A549 treated with CpdA at 1 μM for 4 hours (cell line): ENCODE data around the gene VCL. TPM values are rescaled to one million over a fixed set of nuclear protein-coding genes. Genes with fewer than 3 reads are reported as not detected.

Experiments used
- total RNA-seq: library from RNA; stranded (reverse); fragments of 200-300 nt; extraction: Qiagen RNA extraction; gene quantifications from 5 replicates; pipeline ENCODE4 v1.2.3, GENCODE V29; 2022; ENCODE audit warnings: low read depth

VCL gene
- 92.2 to 132 TPM (median 119 TPM) in 5 replicates for total RNA-seq

DNA sequence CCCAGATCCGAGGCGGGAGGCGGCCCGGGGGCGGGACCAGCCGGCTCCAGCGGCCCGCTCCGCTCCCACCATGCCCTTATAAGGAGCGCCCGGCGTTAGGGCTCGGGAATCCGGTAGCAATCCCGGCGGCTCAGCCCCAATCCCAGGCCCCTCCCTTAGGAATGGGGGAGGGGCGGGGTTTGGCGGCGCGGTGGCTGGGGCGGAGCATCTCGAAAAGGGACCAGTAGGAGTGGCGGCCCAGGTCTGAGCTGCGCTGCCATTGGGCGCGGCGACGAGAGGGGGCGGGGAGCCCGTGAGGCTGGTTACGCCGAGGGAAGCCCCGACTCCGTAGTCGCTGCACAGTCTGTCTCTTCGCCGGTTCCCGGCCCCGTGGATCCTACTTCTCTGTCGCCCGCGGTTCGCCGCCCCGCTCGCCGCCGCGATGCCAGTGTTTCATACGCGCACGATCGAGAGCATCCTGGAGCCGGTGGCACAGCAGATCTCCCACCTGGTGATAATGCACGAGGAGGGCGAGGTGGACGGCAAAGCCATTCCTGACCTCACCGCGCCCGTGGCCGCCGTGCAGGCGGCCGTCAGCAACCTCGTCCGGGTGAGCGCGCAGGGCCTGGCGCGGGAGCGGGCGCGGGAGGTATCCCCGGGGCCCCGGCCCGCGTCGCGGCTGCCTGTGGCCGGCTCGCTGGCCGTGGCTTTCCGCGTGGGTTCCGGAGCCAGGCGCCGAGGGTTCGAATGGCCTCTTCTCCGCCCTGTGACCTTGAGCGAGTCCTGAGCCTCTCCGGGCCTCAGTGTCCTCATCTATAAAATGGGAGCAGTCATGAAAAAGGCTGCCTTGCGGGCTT, at the start of gene VCL:
Gene VCL (plus strand): TSS at position 330 of the 836 bp plus-strand sequence. CDS start 92 bp downstream, at position 422.

DNA sequence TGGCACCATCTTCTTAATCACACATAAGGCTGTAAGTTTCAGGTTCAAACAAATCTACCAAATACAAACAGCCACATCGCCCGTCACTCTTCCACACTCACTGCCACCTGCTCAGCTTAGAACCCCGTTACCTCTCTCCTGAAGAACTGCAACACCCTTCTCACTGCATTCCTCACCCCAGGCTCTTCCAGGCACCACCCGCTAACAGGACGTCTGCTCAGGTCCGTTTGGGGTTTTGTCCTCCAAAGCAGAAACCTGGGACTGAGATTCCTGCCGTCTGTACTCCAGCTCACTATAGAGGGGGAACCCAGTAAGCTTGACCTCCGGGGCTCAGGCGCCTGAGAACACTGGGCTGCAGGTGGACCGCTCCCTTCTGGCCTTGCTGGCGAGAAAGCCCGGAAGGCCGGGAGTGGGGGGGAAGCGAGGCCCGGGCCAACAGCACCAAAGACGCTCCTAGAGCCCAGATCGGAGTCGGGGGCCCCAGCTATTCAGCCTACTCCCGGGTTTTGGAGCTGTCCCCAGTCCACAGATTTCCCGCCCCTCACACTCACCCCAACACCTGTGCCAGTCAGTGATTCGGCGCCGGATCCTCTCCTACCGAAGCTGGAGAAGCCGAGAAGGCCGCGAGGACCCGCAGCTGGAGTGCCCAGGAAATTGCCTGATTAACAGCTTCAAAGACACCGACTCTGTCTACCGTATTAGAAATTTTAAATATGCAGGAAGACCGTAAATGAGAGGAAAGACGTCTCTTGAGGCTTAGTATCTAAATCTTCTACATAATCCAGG, 152.5 kb downstream of the VCL start, which contains the start of gene AP3M1:
Gene AP3M1 (minus strand): TSS at position 625 of the 786 bp plus-strand sequence. CDS start 12,449 bp downstream, outside the sequence.

DNA sequence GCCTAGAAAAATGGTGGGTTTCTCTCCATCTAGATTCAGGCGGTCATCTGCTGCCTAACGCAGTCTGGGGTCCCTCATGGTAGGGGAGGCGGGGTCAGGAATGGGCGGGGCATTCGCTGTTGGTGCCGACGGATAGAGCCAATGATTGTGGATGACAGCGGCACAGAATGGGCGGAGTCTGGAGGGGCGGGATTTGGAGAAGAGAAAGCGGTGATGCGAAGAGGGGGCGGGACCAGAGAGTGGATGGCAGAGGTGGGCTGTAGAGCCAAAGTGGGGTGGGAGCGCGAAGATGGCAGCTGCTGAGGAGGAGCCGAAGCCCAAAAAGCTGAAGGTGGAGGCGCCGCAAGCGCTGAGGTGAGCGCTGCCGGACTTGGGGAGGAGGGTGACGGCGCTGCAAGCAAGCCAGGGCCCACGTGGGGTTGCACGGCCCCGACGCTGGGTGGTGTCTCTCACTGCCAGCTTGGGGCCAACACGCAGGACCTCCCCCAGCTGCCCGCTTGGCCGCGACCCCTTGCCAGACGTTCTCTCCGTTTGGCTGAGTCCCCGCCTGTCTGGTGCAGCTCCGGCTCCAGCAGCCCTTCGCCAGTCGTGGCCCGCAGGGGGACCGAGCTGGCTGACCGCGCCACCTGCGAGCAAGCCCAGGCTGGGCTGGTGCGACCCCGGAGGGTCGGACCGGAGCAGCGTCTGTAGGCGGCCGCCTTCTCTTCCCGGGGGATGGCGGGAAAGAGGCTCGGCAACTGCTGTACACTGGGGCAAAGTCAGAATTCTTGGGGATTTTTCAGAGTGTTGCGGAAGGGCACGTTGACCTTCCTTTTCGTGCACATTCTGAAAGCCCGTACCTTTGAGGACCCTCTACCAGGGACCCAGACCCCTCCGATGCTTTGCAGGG, 153.3 kb downstream of the VCL start, which contains the start of gene ADK:
Gene ADK (plus strand): TSS at position 232 of the 889 bp plus-strand sequence. CDS start 58 bp downstream, at position 290.

Other genes starting within 250 kb of the VCL start
- 54.1 to 75.5 TPM (median 70.1 TPM) in 5 replicates for gene CHCHD1, start 216.1 kb upstream of the VCL start, total RNA-seq
- 30.2 to 48.2 TPM (median 46.1 TPM) in 5 replicates for gene ZSWIM8, start 212.5 kb upstream of the VCL start, total RNA-seq
- gene NDST2, start 186.5 kb upstream of the VCL start, total RNA-seq: 12.0 to 17.7 TPM (median 16.8 TPM) in 5 replicates
- gene CAMK2G, start 123.6 kb upstream of the VCL start, total RNA-seq: 16.9 to 19.9 TPM (median 19.5 TPM) in 5 replicates
- 155 to 168 TPM (median 161 TPM) in 5 replicates for gene PLAU, start 87.0 kb upstream of the VCL start, total RNA-seq
- 28.7 to 34.8 TPM (median 32.2 TPM) in 5 replicates for gene AP3M1, start 152.7 kb downstream of the VCL start, total RNA-seq
- 34.0 to 36.4 TPM (median 34.4 TPM) in 5 replicates for gene ADK, start 153.1 kb downstream of the VCL start, total RNA-seq